ENCODE results near the gene TTC24. TPM values are rescaled to one million over a fixed set of nuclear protein-coding genes. Genes with fewer than 3 reads are reported as not detected.

TTC24 gene
- total RNA-seq, 3 donors from 2014 or later: 0.25 to 0.43 (median 0.34) TPM

DNA sequence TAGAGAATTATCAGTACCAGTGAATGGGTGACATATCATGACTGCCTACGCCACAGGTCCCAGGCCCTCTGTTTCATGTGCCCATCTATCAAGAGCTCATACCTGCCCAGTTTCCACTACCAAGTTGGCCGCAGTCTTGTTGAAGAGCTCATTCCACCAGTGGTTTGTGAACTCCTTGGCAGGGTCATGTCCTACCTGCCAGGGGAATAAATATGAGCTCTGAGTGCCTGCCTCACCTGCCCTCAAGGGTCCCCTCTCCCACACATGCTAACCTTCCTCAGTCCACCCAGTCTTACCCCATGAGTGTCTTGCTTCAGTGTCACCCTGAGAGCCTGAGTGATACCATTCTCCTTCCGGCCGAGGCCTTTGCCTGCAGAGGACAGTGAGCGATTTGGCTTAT is 18.6 kb downstream of the TTC24 start:
- intact Hi-C loops (cut with DNase I, micrococcal nuclease): no loop called here

DNA sequence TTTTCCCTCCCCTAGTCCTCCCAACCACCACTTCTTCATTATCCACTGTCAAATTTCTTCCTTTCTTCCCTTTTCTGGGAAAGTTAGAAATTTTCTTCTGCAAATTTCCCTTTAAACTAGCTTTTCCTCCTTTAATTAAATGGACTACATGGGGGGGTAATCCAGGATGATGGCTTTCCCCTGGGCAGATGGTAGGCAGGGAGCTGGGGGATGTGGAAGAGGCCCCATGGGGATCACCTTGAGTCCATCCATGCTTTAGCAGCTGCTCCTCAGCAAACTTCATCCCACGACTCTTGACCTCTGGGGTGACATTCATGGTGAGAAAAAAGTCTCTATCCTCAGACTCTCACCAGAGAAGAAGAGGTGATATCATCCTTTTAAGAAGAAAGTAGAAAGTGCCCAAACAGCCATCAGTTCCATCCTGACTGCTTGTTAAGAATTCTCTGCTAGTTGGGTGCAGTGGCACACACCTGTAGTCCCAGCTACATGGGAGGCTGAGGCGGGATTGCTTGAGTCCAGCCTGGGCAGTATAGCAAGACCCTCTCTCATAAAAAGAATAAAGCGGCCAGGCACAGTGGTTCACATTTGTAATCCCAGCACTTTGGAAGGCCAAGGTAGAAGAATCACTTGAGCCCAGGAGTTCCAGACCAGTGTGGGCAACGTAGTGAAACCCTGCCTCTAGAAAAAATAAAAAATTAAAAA is 19.4 kb downstream of the TTC24 start:
- no peak for DNase-seq
- Histone ChIP-seq H3K4me1 (ENCODE audit: low read depth) (peaks cover 13% of the 10 kb centered on the region), H3K36me3 (ENCODE audit: low read depth) (no peaks in the 10 kb centered on the region), H3K4me3 (no peak overlapping the region), H3K9me3 (no peaks in the 10 kb centered on the region)
- TF ChIP-seq, protein P1, sequence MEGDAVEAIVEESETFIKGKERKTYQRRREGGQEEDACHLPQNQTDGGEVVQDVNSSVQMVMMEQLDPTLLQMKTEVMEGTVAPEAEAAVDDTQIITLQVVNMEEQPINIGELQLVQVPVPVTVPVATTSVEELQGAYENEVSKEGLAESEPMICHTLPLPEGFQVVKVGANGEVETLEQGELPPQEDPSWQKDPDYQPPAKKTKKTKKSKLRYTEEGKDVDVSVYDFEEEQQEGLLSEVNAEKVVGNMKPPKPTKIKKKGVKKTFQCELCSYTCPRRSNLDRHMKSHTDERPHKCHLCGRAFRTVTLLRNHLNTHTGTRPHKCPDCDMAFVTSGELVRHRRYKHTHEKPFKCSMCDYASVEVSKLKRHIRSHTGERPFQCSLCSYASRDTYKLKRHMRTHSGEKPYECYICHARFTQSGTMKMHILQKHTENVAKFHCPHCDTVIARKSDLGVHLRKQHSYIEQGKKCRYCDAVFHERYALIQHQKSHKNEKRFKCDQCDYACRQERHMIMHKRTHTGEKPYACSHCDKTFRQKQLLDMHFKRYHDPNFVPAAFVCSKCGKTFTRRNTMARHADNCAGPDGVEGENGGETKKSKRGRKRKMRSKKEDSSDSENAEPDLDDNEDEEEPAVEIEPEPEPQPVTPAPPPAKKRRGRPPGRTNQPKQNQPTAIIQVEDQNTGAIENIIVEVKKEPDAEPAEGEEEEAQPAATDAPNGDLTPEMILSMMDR (IDR thresholded peaks at IDR 0.05): no peak
- ATAC-seq: no peak
- intact Hi-C loops (cut with DNase I, micrococcal nuclease): no loop called here

More for the DNA sequence above, 18.6 kb downstream of the TTC24 start:
- Histone ChIP-seq H3K9me3 (no peaks in the 10 kb centered on the region), H3K4me1 (ENCODE audit: low read depth) (peaks cover 13% of the 10 kb centered on the region), H3K4me3 (no peak overlapping the region), H3K36me3 (ENCODE audit: low read depth) (no peaks in the 10 kb centered on the region)
- DNase-seq: no peak
- no peak for ATAC-seq
- TF ChIP-seq, protein P1 (IDR thresholded peaks at IDR 0.05): no peak

DNA sequence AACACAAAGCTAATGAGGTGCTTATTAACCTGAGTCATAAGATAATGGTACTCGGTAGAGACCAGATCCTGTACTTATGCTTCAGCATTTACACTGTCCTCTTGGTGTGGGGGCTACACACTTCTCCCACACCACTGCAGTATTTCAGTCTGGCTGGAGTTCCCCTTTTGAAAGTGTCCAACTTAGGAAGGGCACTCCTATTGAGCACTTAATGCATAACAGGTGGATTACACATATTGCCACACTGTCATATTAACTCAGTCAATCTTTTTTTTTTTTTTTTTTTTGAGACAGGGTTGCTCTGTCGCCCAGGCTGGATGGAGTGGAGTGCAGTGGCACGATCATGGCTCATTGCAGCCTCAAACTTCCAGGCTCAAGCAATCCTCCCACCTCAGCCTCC is 20.3 kb downstream of the TTC24 start:
- ATAC-seq (no peak), DNase-seq (no peak)
- Histone ChIP-seq H3K9me3 (no peaks in the 10 kb centered on the region), H3K4me3 (no peak overlapping the region), H3K36me3 (ENCODE audit: low read depth) (no peaks in the 10 kb centered on the region), H3K4me1 (ENCODE audit: low read depth) (peaks cover 13% of the 10 kb centered on the region)
- TF ChIP-seq, protein P1 (IDR thresholded peaks at IDR 0.05): no peak
- intact Hi-C loops (cut with DNase I, micrococcal nuclease): loop anchor here (10.0 kb wide), 2 partner anchors 115 to 145 kb away; no protein-coding TSS in a partner anchor

DNA sequence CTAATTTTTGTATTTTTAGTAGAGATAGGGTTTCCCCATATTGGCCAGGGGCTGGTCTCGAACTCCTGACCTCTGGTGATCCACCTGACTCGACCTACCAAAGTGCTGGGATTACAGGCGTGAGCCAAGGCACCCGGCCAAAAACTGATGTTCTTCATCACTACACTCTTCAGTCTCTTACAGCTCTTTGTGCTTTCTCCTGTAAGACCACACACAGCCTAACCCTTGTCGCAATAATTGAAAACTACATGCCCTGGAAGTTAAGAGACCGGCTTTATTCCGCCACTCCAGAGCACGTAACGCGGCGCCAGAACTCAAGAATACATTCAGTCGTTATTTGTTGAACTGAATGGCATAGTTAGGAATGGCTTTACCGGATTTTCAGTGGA is 21.2 kb downstream of the TTC24 start:
- TF ChIP-seq, protein P1 (IDR thresholded peaks at IDR 0.05): no peak
- Histone ChIP-seq H3K4me1 (ENCODE audit: low read depth) (peaks cover 13% of the 10 kb centered on the region), H3K36me3 (ENCODE audit: low read depth) (no peaks in the 10 kb centered on the region), H3K4me3 (peak overlapping the region; percentile 41), H3K9me3 (no peaks in the 10 kb centered on the region)
- intact Hi-C loops (cut with DNase I, micrococcal nuclease): loop anchor here (10.0 kb wide), 2 partner anchors 116 to 146 kb away; no protein-coding TSS in a partner anchor
- ATAC-seq (peak; percentile 28), DNase-seq (no peak)

DNA sequence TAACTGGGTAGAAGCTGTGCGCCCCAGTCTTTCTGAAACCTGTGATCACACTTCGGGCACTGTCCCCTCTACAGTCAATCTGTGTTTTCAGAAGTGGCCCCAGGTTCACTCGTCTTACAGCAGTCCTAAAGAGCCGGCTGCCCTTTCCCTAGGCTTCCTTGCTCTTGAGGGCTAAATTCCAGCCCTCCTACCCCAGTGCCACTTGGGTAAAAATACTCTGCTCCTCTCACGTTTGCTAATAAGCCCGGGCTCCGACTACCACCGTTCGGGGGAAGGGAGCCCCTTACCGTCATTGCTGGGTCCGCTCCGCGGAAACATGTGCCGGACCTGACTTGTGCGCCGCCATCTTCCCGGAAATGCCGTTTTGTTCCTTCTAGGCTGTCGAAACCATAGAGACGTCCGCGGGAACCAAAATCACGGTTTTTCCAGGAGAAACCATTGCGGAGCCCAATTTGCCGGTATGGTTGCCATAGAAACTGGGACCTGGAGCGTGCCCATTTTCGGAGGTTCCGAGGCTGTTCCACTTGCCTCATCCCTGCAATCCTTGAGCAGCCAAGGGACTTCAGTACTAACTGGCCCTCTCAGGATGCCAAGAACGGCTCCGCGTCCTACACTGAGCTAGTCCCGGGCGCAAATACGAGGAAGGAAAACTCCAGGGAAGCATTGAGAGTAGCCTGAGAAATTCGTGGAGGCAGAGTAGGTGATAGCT is 21.8 kb downstream of the TTC24 start, which contains the start of gene GPATCH4:
Gene GPATCH4 (minus strand): TSS at position 358 of the 709 bp plus-strand sequence.
- TF ChIP-seq, protein P1 (IDR thresholded peaks at IDR 0.05): no peak
- intact Hi-C loops (cut with DNase I, micrococcal nuclease): loop anchor here (10.0 kb wide), 2 partner anchors 116 to 146 kb away; no protein-coding TSS in a partner anchor
- H3K9me3 ChIP-seq: no peaks in the 10 kb centered on the region
- H3K36me3 ChIP-seq (ENCODE audit: low read depth): no peaks in the 10 kb centered on the region
- peaks cover 13% of the 10 kb centered on the region for H3K4me1 ChIP-seq (ENCODE audit: low read depth)
- peak within 1 kb of the TSS; percentile 41 for H3K4me3 ChIP-seq
- peak; percentile 89 for ATAC-seq
- DNase-seq: peak; percentile 76 to 83 (median 78)
